ENCODE data around the gene AWAT1.

- TF ChIP-seq CSDC2 (CRISPR knock-in tag; IDR thresholded peaks at IDR 0.05) (no peak), CREB5 (CRISPR knock-in tag; IDR thresholded peaks at IDR 0.05; ENCODE audit: low read depth) (no peak), ARNTL (CRISPR knock-in tag; IDR thresholded peaks at IDR 0.05; ENCODE audit: borderline replicate concordance, low read depth) (no peak), ZNF8 (CRISPR knock-in tag; IDR thresholded peaks at IDR 0.05) (no peak), POU6F1 (CRISPR knock-in tag; IDR thresholded peaks at IDR 0.05; ENCODE audit: borderline replicate concordance, low read depth) (no peak), ZFP3 (CRISPR knock-in tag; IDR thresholded peaks at IDR 0.05) (no peak), TOX (CRISPR knock-in tag; IDR thresholded peaks at IDR 0.05; ENCODE audit: borderline replicate concordance) (no peak), PATZ1 (CRISPR knock-in tag; IDR thresholded peaks at IDR 0.05; ENCODE audit: borderline replicate concordance) (no peak), RARB (CRISPR knock-in tag; IDR thresholded peaks at IDR 0.05) (no peak), ZFP30 (CRISPR knock-in tag; IDR thresholded peaks at IDR 0.05) (no peak), BACH2 (CRISPR knock-in tag; IDR thresholded peaks at IDR 0.05; ENCODE audit: borderline replicate concordance) (no peak), SNAI2 (CRISPR knock-in tag; IDR thresholded peaks at IDR 0.05) (no peak)
These were observed 20.5 kb downstream of the AWAT1 start for GRCh38 chrX:70254909-70255308.

All from SK-N-SH treated with all-trans-retinoic acid at 6 μM for 48 hours (cell line).